Omental fat pad (tissue), 4 donors: ENCODE results near the gene TNXB. TPM values are rescaled to one million over a fixed set of nuclear protein-coding genes. Genes with fewer than 3 reads are reported as not detected.

ENCODE experiments used
- ATAC-seq: fragments of 150-250 bp; one replicate; pipeline ENCODE4 v1.9.1; 2016; ENCODE audit warnings: mild to moderate bottlenecking, moderate library complexity; ENCODE audit not compliant: low FRiP score
- DNase-seq: peaks from one replicate; pipeline ENCODE4 v3.0.0-alpha.2; 2019; ENCODE audit warnings: low spot score
- CTCF ChIP-seq, 3 donors: fragments of 450-650 bp; IDR thresholded peaks; one replicate each; pipeline ENCODE4 v1.5.1; 2016 to 2017; ENCODE audit warnings: antibody characterized with exemption in 3 of 3, mild to moderate bottlenecking in 3 of 3, moderate library complexity in 2 of 3
- total RNA-seq, 4 donors: library from RNA; depleted of rRNA; stranded (reverse); fragments of >200 nt; gene quantifications; one replicate each; pipeline ENCODE4 v1.1.0, GENCODE V29; 2016

The TNXB gene
- total RNA-seq, 4 donors from 2014 or later, result 129 to 311 (median 137) TPM

- ATAC-seq (no peak), DNase-seq (no peak)
- no peak for TF ChIP-seq CTCF (IDR thresholded peaks at IDR 0.05)
These were observed 12.5 kb downstream of the TNXB start for GRCh38 chr6:32096394-32097258.

DNA sequence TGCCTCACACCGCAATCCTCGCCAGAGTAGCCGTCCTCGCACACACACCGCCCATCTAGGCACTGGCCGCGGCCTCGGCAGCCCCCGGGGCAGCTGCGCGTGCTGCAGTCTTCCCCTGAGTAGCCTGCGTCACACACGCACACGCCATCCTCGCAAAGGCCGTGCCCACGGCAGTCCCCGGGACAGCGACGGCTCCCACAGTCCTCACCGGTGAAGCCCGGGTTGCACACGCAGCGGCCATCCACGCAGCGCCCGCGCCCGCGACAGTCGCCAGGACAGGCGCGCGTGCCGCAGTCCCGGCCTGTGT is 13.1 kb downstream of the TNXB start:
- ATAC-seq (no peak), DNase-seq (no peak)
- no peak for TF ChIP-seq CTCF (IDR thresholded peaks at IDR 0.05)

- TF ChIP-seq CTCF (IDR thresholded peaks at IDR 0.05), result no peak
- DNase-seq (no peak), ATAC-seq (no peak)
These were observed 13.6 kb downstream of the TNXB start for GRCh38 chr6:32095338-32096086.

DNA sequence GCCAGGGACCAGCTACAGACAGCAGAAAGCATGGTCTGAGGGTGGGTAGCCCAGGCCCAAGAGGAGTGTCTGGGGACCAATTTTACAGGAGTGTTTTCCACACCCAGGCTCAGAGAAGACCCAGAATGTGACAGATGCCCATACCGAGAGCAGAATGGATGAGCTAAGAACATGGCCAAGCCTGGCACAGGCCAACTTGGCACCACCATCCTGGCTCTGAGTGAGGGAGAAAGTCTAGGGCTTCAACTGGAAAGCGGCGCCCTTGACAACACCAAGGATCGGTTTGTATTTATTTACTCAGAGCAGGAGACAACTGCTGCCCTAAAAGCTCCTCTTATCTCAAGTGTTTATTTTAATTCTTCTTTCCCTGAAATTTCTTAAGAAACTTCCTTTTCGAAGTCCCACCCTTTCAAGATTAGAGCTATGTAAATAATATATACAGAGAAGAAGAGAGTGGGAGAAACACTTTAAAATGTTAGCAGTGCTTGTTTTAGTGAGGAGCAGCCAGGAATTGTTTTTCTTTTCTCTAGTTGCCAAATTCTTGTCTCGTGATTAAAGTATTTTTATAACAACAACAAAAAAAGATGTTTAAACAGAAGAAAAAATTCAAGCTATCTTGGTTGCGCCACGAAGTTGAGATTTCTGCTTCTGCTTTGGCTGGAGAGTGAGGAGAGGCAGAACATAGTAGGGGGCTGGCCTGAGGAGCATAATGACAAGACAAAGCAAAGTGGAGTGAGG is 16.2 kb downstream of the TNXB start:
- no peak for DNase-seq

DNA sequence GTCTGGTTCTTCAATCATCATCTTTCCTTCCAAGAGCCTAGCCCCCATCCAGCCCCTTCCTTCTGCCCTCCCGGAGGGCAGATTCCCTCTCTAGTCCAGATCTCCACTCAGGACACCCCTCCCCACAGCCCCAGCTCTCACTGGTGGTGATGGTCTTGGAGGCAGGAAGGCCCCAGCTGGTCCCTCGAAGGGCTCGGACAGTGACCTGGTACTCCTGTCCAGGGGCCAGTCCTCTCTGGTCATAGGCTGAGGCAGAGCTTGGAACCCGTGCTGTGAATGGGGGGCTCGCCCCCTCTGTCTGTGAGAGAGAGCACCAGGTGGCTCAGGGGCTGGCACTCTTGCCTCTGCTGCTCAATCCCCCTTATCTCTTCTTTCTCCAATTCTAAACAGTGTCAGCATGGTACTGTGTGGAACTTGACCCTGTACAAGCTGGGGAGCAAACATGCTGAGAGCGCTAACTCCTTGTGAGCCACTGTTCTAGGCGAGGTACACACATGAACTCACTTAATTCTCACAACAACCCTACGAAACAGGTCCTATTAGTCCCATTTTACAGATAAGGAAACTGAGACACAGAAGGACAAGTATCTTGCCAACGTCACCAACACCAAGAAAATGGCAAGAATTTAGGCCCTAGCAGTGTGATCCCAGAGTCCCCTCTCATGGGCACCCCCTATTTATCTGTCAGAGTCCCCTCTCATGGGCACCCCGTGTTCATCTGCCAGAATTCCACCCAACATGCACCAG is 19.9 kb downstream of the TNXB start:
- no peak for TF ChIP-seq CTCF (IDR thresholded peaks at IDR 0.05)
- DNase-seq, result no peak
- ATAC-seq, result no peak

More for the DNA sequence above, 16.2 kb downstream of the TNXB start:
- TF ChIP-seq CTCF (IDR thresholded peaks at IDR 0.05), result no peak
- peak; percentile 63 for ATAC-seq

- ATAC-seq, result no peak
- no peak for DNase-seq
- TF ChIP-seq CTCF (IDR thresholded peaks at IDR 0.05), result no peak
These were observed 20.6 kb downstream of the TNXB start for GRCh38 chr6:32088487-32089049.
